ENCODE measurements around the gene OXCT1. TPM values are rescaled to one million over a fixed set of nuclear protein-coding genes. Genes with fewer than 3 reads are reported as not detected.
A peak's percentile ranks its signal among the peaks of the same experiment; 100 is the strongest.

OXCT1 gene
- total RNA-seq, 1 experiment from 2014 or later, result 48.6 TPM

- Mint-ChIP-seq H3K4me3 (ENCODE audit: unreplicated experiment) (no peak overlapping the region), H3K36me3 (ENCODE audit: insufficient read depth, unreplicated experiment) (peaks cover 10% of the 10 kb centered on the region), H3K27me3 (ENCODE audit: insufficient read depth, unreplicated experiment) (no peaks in the 10 kb centered on the region), H3K9me3 (ENCODE audit: unreplicated experiment) (no peaks in the 10 kb centered on the region), H3K4me1 (ENCODE audit: insufficient read depth, unreplicated experiment) (peaks cover 21% of the 10 kb centered on the region), H3K27ac (ENCODE audit: low read depth, unreplicated experiment) (peak overlapping the region; percentile 79)
- ChIA-PET CTCF (interaction anchor here (0.8 kb wide), 1 partner anchor 525 kb away, joined by 4 read pairs; no protein-coding TSS in a partner anchor), POLR2A (interaction anchor here (2.6 kb wide), 1 partner anchor 8 kb away, joined by 10 read pairs; no protein-coding TSS in a partner anchor)
- no peak for TF ChIP-seq CTCF (IDR thresholded peaks at IDR 0.05; ENCODE audit: unreplicated experiment)
- intact Hi-C loops (cut with micrococcal nuclease), result loop anchor here (2.0 kb wide), 1 partner anchor 42 kb away; no protein-coding TSS in a partner anchor
- BruUV-seq (replicated peaks), result no TSS peak
- no peak for DNase-seq (ENCODE audit: unreplicated experiment)
Measured at GRCh38 chr5:41795125-41795524, 75.1 kb downstream of the OXCT1 start.

- no peak overlapping the region for H3K4me3 Mint-ChIP-seq (ENCODE audit: unreplicated experiment)
- peaks cover 4% of the 10 kb centered on the region for H3K36me3 Mint-ChIP-seq (ENCODE audit: insufficient read depth, unreplicated experiment)
- intact Hi-C loops (cut with micrococcal nuclease), result loop anchor here (2.0 kb wide), 1 partner anchor 42 kb away; no protein-coding TSS in a partner anchor
- BruUV-seq (replicated peaks), result no TSS peak
- peak overlapping the region; percentile 79 for H3K27ac Mint-ChIP-seq (ENCODE audit: low read depth, unreplicated experiment)
- no peak for TF ChIP-seq CTCF (IDR thresholded peaks at IDR 0.05; ENCODE audit: unreplicated experiment)
- ChIA-PET POLR2A (interaction anchor here (1.0 to 2.6 kb wide), 3 partner anchors 9 to 108 kb away, joined by 3 to 10 read pairs (median 3); no protein-coding TSS in a partner anchor), CTCF (interaction anchor here (0.6 to 0.8 kb wide), 2 partner anchors 525 to 1580 kb away, joined by 3 to 4 read pairs; no protein-coding TSS in a partner anchor)
- peaks cover 21% of the 10 kb centered on the region for H3K4me1 Mint-ChIP-seq (ENCODE audit: insufficient read depth, unreplicated experiment)
- no peaks in the 10 kb centered on the region for H3K9me3 Mint-ChIP-seq (ENCODE audit: unreplicated experiment)
- H3K27me3 Mint-ChIP-seq (ENCODE audit: insufficient read depth, unreplicated experiment), result no peaks in the 10 kb centered on the region
- peak; percentile 80 for DNase-seq (ENCODE audit: unreplicated experiment)
Measured at GRCh38 chr5:41794471-41794870, 75.8 kb downstream of the OXCT1 start.

GRCh38 chr5:41793141-41793770 lies 77.0 kb downstream of the OXCT1 start:
- Mint-ChIP-seq H3K4me3 (ENCODE audit: unreplicated experiment) (no peak overlapping the region), H3K36me3 (ENCODE audit: insufficient read depth, unreplicated experiment) (no peaks in the 10 kb centered on the region), H3K27ac (ENCODE audit: low read depth, unreplicated experiment) (no peak overlapping the region), H3K4me1 (ENCODE audit: insufficient read depth, unreplicated experiment) (peaks cover 32% of the 10 kb centered on the region), H3K9me3 (ENCODE audit: unreplicated experiment) (no peaks in the 10 kb centered on the region), H3K27me3 (ENCODE audit: insufficient read depth, unreplicated experiment) (no peaks in the 10 kb centered on the region)
- CTCF ChIA-PET, result interaction anchor here (0.6 to 1.2 kb wide), 5 partner anchors 12 to 265 kb away, joined by 3 to 5 read pairs (median 4); no protein-coding TSS in a partner anchor
- POLR2A ChIA-PET, result interaction anchor here (0.6 to 2.6 kb wide), 6 partner anchors 10 to 598 kb away, joined by 3 to 10 read pairs (median 3); partner anchors contain the start of gene RIMOC1
- intact Hi-C loops (cut with micrococcal nuclease), result no loop called here
- TF ChIP-seq CTCF (IDR thresholded peaks at IDR 0.05; ENCODE audit: unreplicated experiment), result no peak
- no TSS peak for BruUV-seq (replicated peaks)
- peak; percentile 66 for DNase-seq (ENCODE audit: unreplicated experiment)

GRCh38 chr5:41790038-41790776 lies 80.0 kb downstream of the OXCT1 start:
- no TSS peak for BruUV-seq (replicated peaks)
- intact Hi-C loops (cut with micrococcal nuclease), result no loop called here
- Mint-ChIP-seq H3K4me3 (ENCODE audit: unreplicated experiment) (no peak overlapping the region), H3K4me1 (ENCODE audit: insufficient read depth, unreplicated experiment) (peaks cover 36% of the 10 kb centered on the region), H3K9me3 (ENCODE audit: unreplicated experiment) (no peaks in the 10 kb centered on the region), H3K27ac (ENCODE audit: low read depth, unreplicated experiment) (no peak overlapping the region), H3K27me3 (ENCODE audit: insufficient read depth, unreplicated experiment) (no peaks in the 10 kb centered on the region), H3K36me3 (ENCODE audit: insufficient read depth, unreplicated experiment) (peaks cover 4% of the 10 kb centered on the region)
- no peak for DNase-seq (ENCODE audit: unreplicated experiment)
- ChIA-PET POLR2A (no interaction called here), CTCF (interaction anchor here (0.6 to 1.1 kb wide), 5 partner anchors 17 to 859 kb away, joined by 3 to 4 read pairs (median 3); no protein-coding TSS in a partner anchor)
- TF ChIP-seq CTCF (IDR thresholded peaks at IDR 0.05; ENCODE audit: unreplicated experiment), result no peak
